Activated CD4-positive, alpha-beta memory T cell treated with anti-CD3 and anti-CD28 coated beads for 36 hours (primary cell): ENCODE measurements around the gene FRMD5. TPM values are rescaled to one million over a fixed set of nuclear protein-coding genes. Genes with fewer than 3 reads are reported as not detected.
"Not testable (repeated sequence)": the region's sequence is repeated elsewhere in the genome, so short reads cannot be mapped to it uniquely, and the experiment has no call there.

Experiments used
- CTCF ChIA-PET: fragments of 350-600 bp; sonication (Branson Sonifier 250); formaldehyde crosslinking; loops from one replicate; lab custom pipeline; 2021; ENCODE audit warnings: antibody characterized with exemption, inconsistent platforms; lab: Charles Lee
- POLR2A ChIA-PET: fragments of 350-600 bp; sonication (Branson Sonifier 250); formaldehyde crosslinking; loops from one replicate; lab custom pipeline; 2021; ENCODE audit warnings: antibody characterized with exemption; lab: Charles Lee
- DNase-seq: peaks from one replicate; pipeline ENCODE4 v3.0.0-alpha.2; 2020
- H3K27ac Mint-ChIP-seq: one replicate; pipeline ENCODE4 v1.8.0; 2021; ENCODE audit warnings: mixed read lengths
- H3K27me3 Mint-ChIP-seq: one replicate; pipeline ENCODE4 v1.8.0; 2021; ENCODE audit warnings: mixed read lengths
- H3K36me3 Mint-ChIP-seq: one replicate; pipeline ENCODE4 v1.8.0; 2021; ENCODE audit warnings: mixed read lengths
- H3K4me1 Mint-ChIP-seq: one replicate; pipeline ENCODE4 v1.8.0; 2021; ENCODE audit warnings: low read depth, mixed read lengths
- H3K4me3 Mint-ChIP-seq: one replicate; pipeline ENCODE4 v1.8.0; 2021; ENCODE audit warnings: mild to moderate bottlenecking, mixed read lengths
- H3K9me3 Mint-ChIP-seq: one replicate; pipeline ENCODE4 v1.8.0; 2021; ENCODE audit warnings: mixed read lengths
- intact Hi-C: fragments of 100-400 bp; cut with micrococcal nuclease; formaldehyde crosslinking; loops from one replicate; pipeline ENCODE4 v1.15.1; 2023
- total RNA-seq, 2 experiments: library from RNA; stranded (reverse); gene quantifications; one replicate each; pipeline ENCODE4 v1.2.3, GENCODE V29; 2021

FRMD5 gene
- total RNA-seq, 2 experiments from 2014 or later = 0.24 to 0.31 TPM

- CTCF ChIA-PET = interaction anchor here (0.6 to 1.4 kb wide), 2 partner anchors 31 to 74 kb away, joined by 3 to 4 read pairs; no protein-coding TSS in a partner anchor
- H3K9me3 Mint-ChIP-seq = no peaks in the 10 kb centered on the region
- DNase-seq = no peak
- no peaks in the 10 kb centered on the region for H3K4me1 Mint-ChIP-seq
- H3K4me3 Mint-ChIP-seq = no peak overlapping the region
- intact Hi-C loops = no loop called here
- H3K27ac Mint-ChIP-seq = no peak overlapping the region
- H3K27me3 Mint-ChIP-seq = peaks cover 4% of the 10 kb centered on the region
- POLR2A ChIA-PET = no interaction called here
- H3K36me3 Mint-ChIP-seq = no peaks in the 10 kb centered on the region
Observed at GRCh38 chr15:44023176-44023575, 171.9 kb downstream of the FRMD5 start.

DNA sequence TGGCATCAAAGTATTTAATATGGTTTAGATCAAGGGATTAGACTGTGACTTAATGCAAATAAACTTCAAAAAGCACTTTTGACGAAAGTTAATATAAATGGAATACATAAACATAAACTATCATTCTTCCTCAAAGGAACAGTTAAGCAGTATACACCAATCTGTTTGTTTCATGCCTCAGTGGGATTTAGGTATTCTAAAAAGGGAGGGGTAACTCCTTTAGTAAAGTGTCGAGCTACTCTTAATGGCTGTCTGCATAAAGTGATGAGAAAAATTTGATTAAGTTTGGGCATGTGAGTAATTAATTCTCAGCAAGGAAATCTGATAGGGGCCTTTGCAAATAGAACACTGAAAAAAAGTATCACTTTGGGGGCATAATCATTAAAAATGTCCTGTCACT lies 176.9 kb downstream of the FRMD5 start:
- Mint-ChIP-seq H3K27ac (no peak overlapping the region), H3K4me1 (no peaks in the 10 kb centered on the region), H3K36me3 (no peaks in the 10 kb centered on the region), H3K4me3 (no peak overlapping the region), H3K27me3 (no peaks in the 10 kb centered on the region), H3K9me3 (no peaks in the 10 kb centered on the region)
- POLR2A ChIA-PET = no interaction called here
- intact Hi-C loops = no loop called here
- DNase-seq = no peak
- CTCF ChIA-PET = no interaction called here

GRCh38 chr15:44015545-44016305 lies 179.3 kb downstream of the FRMD5 start:
- POLR2A ChIA-PET = no interaction called here
- Mint-ChIP-seq H3K27ac (no peak overlapping the region), H3K27me3 (peaks cover 4% of the 10 kb centered on the region), H3K4me1 (no peaks in the 10 kb centered on the region), H3K4me3 (no peak overlapping the region), H3K36me3 (no peaks in the 10 kb centered on the region), H3K9me3 (no peaks in the 10 kb centered on the region)
- intact Hi-C loops = no loop called here
- CTCF ChIA-PET = interaction anchor here (0.6 kb wide), 1 partner anchor 48 kb away, joined by 3 read pairs; no protein-coding TSS in a partner anchor
- DNase-seq = no peak

DNA sequence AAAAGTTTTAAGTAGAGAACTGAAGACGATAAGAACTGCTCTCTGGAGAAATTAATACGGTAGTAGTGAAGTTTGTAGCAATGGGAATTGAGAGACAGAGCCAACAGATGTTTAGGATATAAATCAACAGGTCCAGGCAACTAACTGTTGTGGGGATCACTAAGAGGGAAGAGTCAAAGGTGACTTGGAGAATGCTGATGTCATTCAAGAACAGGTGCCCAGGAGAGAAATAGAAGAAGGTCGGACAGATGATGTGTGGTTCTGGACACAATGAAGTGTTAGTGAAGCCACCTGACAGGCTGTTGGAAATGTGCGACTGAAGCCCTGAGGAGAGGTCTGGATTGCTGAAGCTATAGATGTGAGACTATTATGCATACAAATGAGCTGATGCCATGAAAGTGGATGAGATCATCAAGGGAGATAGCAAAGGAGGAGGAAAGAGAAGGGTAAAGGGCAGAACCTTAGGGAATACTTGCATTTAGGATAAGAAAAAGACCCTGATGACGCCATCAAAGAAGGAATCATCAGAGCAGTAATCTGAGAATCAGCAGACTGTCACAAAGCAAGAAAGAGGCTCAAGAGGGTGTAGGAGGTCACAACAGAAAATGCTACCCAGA lies 183.7 kb downstream of the FRMD5 start:
- Mint-ChIP-seq H3K36me3 (no peaks in the 10 kb centered on the region), H3K4me1 (no peaks in the 10 kb centered on the region), H3K9me3 (no peaks in the 10 kb centered on the region), H3K27ac (no peak overlapping the region), H3K27me3 (peaks cover 6% of the 10 kb centered on the region), H3K4me3 (no peak overlapping the region)
- no peak for DNase-seq
- ChIA-PET CTCF (no interaction called here), POLR2A (no interaction called here)
- intact Hi-C loops = no loop called here

GRCh38 chr15:44010089-44010488 lies 185.0 kb downstream of the FRMD5 start:
- POLR2A ChIA-PET = no interaction called here
- no peak overlapping the region for H3K4me3 Mint-ChIP-seq
- no peaks in the 10 kb centered on the region for H3K9me3 Mint-ChIP-seq
- CTCF ChIA-PET = no interaction called here
- H3K4me1 Mint-ChIP-seq = no peaks in the 10 kb centered on the region
- peaks cover 6% of the 10 kb centered on the region for H3K27me3 Mint-ChIP-seq
- H3K36me3 Mint-ChIP-seq = no peaks in the 10 kb centered on the region
- no peak for DNase-seq
- intact Hi-C loops = no loop called here
- no peak overlapping the region for H3K27ac Mint-ChIP-seq

- ChIA-PET CTCF (no interaction called here), POLR2A (no interaction called here)
- no peaks in the 10 kb centered on the region for H3K36me3 Mint-ChIP-seq
- H3K4me3 Mint-ChIP-seq = no peak overlapping the region
- no peak overlapping the region for H3K27ac Mint-ChIP-seq
- no peak for DNase-seq
- peaks cover 6% of the 10 kb centered on the region for H3K27me3 Mint-ChIP-seq
- H3K4me1 Mint-ChIP-seq = no peaks in the 10 kb centered on the region
- intact Hi-C loops = no loop called here
- no peaks in the 10 kb centered on the region for H3K9me3 Mint-ChIP-seq
Observed at GRCh38 chr15:44009038-44009437, 186.0 kb downstream of the FRMD5 start.

DNA sequence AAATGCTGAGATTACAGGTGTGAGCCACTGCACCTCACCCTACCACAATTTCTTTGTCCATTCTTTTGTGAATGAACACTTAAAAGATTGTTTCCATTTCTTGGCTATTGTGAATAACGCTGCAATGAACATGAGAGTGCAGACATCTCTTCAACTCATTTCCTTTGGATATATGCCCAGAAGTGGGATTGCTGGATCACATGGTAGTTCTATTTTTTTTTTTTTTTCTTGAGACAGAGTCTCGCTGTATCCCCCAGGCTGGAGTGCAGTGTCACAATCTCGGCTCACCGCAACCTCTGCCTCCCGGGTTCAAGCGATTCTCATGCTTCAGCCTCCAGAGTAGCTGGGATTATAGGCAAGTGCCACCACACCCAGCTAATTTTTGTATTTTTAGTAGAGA lies 194.8 kb downstream of the FRMD5 start:
- H3K36me3 Mint-ChIP-seq, H3K27me3 Mint-ChIP-seq, H3K9me3 Mint-ChIP-seq, intact Hi-C loops, DNase-seq, H3K27ac Mint-ChIP-seq, CTCF ChIA-PET, H3K4me1 Mint-ChIP-seq, POLR2A ChIA-PET, H3K4me3 Mint-ChIP-seq: not testable (repeated sequence)

DNA sequence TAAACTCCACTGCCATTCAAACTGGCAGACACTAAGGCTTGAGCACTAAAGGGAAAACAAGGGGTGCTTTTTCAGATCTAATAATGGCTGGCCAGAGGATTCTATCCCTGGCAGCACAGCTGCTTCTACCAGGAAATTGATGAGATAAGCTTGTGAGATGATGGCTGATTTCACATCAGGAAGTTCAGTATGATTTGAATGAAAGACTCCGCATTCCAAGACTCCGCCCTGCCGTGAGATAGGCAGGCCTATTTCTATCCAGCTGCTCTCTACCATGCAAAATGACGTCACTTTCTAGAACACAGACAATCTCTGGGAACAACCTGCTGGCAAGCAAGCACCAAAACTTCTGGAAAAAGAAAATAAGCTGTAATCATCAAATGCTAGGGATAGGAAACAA lies 196.5 kb downstream of the FRMD5 start:
- no peaks in the 10 kb centered on the region for H3K9me3 Mint-ChIP-seq
- intact Hi-C loops = no loop called here
- ChIA-PET CTCF (no interaction called here), POLR2A (no interaction called here)
- no peak overlapping the region for H3K27ac Mint-ChIP-seq
- peaks cover 2% of the 10 kb centered on the region for H3K27me3 Mint-ChIP-seq
- no peak overlapping the region for H3K4me3 Mint-ChIP-seq
- no peaks in the 10 kb centered on the region for H3K36me3 Mint-ChIP-seq
- H3K4me1 Mint-ChIP-seq = no peaks in the 10 kb centered on the region
- no peak for DNase-seq

DNA sequence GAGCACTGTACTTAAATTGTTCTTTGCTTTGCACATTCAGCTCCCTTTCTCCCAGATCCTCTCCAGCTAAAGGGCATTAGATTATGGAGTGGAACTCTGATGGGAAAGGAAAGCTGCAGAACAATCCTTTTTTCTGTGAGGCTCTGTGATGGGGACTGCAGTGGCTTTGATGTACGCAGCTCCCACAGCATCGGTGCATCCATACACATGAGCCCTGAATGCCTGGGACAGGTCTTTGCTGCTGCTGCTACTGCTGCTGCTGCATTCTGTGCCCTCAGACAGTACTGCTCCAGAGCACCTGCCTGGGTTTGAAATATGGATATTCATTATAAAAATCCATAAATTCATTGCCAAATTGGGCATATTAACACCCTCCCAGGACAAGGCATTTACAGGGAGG lies 203.9 kb downstream of the FRMD5 start:
- Mint-ChIP-seq H3K27me3 (no peaks in the 10 kb centered on the region), H3K4me1 (no peaks in the 10 kb centered on the region), H3K27ac (no peak overlapping the region), H3K9me3 (no peaks in the 10 kb centered on the region), H3K4me3 (no peak overlapping the region), H3K36me3 (no peaks in the 10 kb centered on the region)
- intact Hi-C loops = no loop called here
- POLR2A ChIA-PET = no interaction called here
- CTCF ChIA-PET = no interaction called here
- no peak for DNase-seq

- DNase-seq = no peak
- ChIA-PET CTCF (interaction anchor here (0.6 kb wide), 1 partner anchor 1133 kb away, joined by 3 read pairs; no protein-coding TSS in a partner anchor), POLR2A (no interaction called here)
- Mint-ChIP-seq H3K4me3 (no peak overlapping the region), H3K27me3 (no peaks in the 10 kb centered on the region), H3K9me3 (no peaks in the 10 kb centered on the region), H3K36me3 (no peaks in the 10 kb centered on the region), H3K27ac (no peak overlapping the region), H3K4me1 (no peaks in the 10 kb centered on the region)
- intact Hi-C loops = no loop called here
Observed at GRCh38 chr15:43989938-43990337, 205.1 kb downstream of the FRMD5 start.

DNA sequence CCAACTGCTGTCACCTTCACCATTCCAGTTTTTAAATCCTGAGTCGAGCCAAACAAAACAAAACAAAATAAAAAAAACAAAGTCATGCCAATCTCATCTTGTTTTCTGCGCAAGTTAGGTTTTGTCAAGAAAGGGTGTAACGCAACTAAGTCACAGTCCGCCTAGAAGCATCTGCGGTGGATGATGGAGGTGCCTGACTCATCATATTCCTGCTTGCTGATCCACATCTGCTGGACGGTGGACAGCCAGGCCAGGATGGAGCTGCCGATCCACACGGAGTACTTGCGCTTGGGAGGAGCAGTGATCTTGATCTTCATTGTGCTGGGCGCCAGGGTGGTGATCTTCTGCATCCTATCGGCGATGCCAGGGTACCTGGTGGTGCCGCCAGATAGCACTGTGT lies 206.2 kb downstream of the FRMD5 start:
- POLR2A ChIA-PET = no interaction called here
- CTCF ChIA-PET = no interaction called here
- Mint-ChIP-seq H3K4me3 (no peak overlapping the region), H3K27me3 (peaks cover 4% of the 10 kb centered on the region), H3K27ac (no peak overlapping the region), H3K4me1 (no peaks in the 10 kb centered on the region), H3K36me3 (no peaks in the 10 kb centered on the region), H3K9me3 (no peaks in the 10 kb centered on the region)
- no peak for DNase-seq
- intact Hi-C loops = no loop called here

- ChIA-PET POLR2A (no interaction called here), CTCF (no interaction called here)
- Mint-ChIP-seq H3K36me3 (no peaks in the 10 kb centered on the region), H3K4me3 (no peak overlapping the region), H3K9me3 (no peaks in the 10 kb centered on the region), H3K27ac (no peak overlapping the region), H3K4me1 (no peaks in the 10 kb centered on the region), H3K27me3 (peaks cover 6% of the 10 kb centered on the region)
- intact Hi-C loops = no loop called here
- DNase-seq = no peak
Observed at GRCh38 chr15:43987924-43988323, 207.1 kb downstream of the FRMD5 start.
